GM19238 (cell line): Measurements from ENCODE around the gene EEFSEC.

Experiments
- DNase-seq: peaks from one replicate; pipeline ENCODE4 v3.0.0; 2011; ENCODE audit warnings: low spot score; ENCODE audit not compliant: insufficient read length

Gene EEFSEC

DNA sequence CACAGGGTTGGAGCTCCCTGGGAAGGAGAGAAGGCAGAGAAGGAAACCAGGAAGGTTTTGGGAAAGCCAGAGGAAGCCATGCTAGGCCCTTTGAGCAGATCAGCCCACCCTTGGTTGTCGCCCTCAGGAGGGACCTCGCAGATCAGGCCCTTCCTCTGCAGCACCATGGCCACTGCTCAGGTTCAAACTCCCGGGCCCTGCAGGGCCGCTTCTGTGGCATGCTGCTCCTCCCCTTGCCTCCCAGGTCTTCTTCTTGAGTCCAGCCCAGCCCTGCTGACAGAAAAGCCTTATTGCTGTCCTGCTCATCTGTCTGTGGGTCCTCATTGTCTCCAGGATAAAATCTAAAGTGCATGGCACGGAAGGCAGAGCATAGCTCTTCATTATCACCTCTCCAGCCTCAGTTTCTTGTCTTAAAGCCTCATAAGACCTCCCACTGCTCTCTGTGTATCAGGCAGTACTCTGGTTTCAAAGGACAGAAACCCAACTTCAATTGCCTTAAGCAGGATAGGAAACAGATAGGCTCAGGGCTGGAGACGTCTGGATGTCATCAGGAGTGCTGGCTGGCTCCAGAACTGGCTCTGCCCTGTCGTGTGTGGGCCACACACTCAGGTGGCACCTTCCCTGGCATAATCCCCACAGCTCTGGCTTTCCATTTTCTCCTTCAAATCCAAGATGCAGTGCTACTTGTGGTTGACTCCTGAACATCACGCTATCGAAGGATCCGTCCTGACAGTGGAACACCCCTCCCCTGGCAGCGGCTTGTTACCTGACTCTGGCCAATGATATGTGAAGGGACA, 118.5 kb downstream of the EEFSEC start:
- no peak for DNase-seq

DNA sequence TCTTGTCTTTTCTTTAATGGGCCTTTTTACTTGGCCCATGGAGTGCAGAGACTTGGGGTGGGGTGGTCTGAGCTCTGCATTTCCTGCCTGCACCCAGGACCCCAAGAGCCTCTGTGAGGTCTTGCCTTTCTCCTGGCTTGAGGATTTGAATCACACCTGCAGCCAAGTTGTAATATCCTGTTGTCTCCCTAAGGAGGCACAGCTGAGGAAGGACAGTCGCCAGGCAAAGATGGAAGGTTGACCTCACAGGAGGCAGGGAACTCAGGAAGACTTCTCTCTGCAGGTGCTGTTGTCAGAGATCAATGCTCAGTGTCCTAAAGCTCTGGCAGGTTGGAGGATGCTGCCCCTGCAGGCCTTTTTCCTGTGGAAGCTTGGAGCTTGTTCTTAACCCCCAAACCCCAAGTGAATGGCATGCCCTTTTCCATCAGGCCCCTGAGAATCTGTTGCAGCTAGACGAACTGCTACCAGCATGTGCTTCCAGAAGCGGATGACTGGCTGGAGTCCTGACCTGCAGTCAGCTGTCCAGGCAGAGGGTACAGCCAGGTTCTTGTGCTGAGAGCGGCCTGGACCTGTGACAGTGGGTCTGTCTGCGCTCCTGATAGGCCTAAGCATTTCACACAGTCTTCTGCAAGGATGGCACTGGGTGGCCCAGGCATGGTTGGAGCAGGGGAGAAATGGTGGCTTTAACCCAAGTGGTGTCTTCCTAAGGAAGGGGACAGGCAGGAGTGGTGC, 120.0 kb downstream of the EEFSEC start:
- DNase-seq: no peak

DNA sequence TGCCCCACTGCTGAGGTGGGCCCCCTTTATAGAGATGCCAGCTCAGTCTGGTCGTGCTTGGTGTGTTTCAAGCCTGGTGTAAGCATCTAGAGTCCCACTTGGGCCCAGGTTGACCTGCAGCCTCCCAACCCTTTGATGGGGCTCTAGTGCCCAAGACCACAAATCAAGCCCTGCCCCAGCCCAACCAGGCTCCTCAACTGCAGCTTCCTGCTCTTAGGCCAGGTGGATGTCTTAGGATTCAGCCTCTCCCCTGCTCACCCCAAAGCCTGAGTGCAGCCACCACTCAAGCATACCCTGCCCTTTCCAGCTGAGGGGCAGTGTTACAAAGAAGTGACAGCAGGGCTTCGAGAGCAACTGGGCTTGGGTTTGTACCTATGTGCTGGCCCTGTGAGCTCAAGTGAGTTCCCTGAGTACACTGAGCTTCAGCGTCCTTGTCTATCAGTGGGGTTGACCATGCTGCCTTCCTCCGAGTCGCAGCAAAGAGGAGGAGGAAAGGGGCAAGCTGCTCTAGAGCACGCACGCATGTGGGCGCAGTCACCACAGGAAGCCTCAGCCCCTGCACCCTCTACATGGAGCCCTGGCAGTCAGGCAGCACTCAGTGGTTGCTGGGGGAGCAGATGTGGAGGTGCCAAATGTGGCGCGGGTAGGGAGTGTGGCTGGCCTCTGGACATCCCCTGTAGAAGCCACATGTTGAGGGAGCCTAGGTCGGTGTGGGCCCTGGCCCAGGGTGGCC, 120.7 kb downstream of the EEFSEC start:
- no peak for DNase-seq

DNA sequence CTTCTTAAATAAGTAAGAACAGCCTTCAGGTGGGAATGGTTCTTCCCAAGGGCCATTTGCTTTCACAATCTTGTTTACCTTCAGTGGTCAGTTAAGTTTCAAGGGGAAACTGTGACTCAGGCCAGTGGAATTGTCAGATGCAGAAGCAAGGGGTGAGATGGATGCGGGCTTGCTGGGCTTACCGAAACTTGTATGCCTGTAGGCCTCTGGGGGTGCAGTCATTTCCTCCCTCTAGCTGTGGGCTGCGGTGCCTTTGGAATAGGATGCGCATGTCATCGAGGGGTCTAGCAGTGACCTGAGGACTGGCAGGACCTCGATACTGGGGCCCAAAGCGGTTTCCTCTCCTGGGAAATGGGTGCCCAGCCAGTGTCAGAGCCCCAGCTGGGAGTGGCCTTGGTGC, 121.6 kb downstream of the EEFSEC start:
- no peak for DNase-seq

GRCh38 chr3:128275316-128276145, 122.2 kb downstream of the EEFSEC start:
- DNase-seq: no peak

DNA sequence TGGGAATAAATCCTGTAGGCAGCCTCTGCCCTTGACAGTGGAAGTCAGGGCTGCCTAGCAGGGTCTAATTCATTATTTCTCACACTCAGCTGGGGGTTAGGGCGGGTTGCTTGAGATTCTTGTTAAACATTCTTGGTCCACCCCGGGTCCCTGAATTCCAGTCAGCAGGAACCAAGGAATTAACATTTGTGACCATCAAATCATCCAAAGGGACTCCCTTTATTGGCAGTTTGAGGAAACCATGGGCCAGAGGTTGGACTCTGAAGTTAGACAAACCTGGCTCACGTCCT, 122.8 kb downstream of the EEFSEC start:
- DNase-seq: no peak

- no peak for DNase-seq
Measured at GRCh38 chr3:128276577-128277183, 123.4 kb downstream of the EEFSEC start.

GRCh38 chr3:128277378-128278069, 124.2 kb downstream of the EEFSEC start:
- DNase-seq: no peak

DNA sequence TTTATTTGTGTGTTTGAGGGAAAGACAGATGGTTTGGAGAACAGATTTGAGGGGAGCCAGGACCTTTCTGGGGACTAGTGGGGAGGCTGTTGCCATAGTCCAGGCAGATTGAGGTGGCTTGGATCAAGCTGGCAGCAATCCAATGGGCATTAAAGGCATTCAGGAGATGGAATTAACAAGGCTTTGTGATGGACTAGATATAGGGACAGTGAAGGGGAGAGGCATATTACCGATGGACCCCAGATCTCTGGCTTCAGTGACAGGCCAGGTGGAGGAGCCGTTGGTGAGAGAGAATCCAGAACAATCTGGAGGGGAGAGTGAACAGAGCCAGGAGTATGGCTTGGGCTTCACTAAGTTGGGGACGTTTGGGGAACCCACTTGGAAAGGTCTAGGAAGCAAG, 124.8 kb downstream of the EEFSEC start:
- no peak for DNase-seq

DNA sequence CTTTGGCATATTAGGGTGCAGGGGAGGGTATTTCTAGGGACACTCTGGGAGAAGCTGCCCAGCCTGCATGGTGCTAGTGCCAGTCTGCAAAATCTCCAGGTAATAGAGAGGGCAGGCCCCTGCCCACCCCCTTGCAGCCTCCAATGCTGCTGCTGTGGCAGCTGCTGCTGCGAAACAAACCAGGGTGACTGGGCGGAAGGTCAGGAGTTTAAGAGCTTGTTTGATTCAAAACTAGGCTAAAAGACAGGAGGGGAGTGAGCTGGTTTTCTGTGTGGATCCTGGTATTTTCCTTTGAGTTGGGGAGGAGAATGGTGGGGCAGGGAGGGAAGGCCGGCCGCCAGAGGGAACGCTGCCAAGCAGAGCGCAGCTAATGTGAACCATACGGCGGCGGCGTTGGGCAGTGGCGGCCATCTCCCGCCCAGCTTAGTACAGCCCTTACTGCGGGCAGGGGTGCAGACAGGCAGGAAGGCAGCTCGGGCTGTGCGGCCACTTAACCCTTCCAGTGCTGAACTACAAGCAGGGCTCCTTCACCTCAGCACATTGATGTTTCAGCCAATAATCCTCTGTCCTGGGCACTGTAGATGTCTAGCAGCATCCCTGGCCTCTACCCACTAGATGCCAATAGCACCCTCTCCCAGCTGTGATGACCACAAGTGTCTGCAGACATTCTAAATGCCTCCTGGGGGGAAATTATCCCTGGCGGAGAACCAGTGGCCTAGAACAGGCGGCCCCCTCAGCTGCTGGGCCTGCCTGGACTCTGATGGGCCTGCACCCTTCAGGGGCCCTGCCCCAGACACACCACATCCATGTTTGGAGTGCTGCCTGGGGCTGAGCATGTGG, 125.7 kb downstream of the EEFSEC start:
- DNase-seq: no peak

GRCh38 chr3:128279601-128279880, 126.3 kb downstream of the EEFSEC start:
- DNase-seq: no peak

GRCh38 chr3:128280481-128281052, 127.3 kb downstream of the EEFSEC start:
- DNase-seq: no peak

DNA sequence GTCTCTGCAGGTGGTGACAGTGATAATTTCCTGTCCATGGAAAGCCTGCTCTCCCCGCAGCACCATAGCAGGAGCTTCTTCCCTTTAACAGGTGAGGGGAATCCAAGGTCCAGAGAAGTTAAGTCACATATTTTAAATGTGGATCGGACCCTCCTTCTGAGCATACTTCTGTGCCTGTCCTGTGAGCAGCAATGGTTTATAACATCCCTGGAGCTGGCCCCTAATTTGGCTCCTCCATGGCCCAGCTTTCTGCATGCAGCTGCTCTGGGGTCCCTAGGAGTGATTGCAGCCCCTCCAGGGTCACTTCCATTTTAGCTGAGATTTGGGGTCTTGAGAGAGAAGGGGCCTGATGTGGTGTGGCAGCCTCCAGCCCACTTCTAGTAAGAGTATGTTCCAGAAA, 127.8 kb downstream of the EEFSEC start:
- DNase-seq: no peak

DNA sequence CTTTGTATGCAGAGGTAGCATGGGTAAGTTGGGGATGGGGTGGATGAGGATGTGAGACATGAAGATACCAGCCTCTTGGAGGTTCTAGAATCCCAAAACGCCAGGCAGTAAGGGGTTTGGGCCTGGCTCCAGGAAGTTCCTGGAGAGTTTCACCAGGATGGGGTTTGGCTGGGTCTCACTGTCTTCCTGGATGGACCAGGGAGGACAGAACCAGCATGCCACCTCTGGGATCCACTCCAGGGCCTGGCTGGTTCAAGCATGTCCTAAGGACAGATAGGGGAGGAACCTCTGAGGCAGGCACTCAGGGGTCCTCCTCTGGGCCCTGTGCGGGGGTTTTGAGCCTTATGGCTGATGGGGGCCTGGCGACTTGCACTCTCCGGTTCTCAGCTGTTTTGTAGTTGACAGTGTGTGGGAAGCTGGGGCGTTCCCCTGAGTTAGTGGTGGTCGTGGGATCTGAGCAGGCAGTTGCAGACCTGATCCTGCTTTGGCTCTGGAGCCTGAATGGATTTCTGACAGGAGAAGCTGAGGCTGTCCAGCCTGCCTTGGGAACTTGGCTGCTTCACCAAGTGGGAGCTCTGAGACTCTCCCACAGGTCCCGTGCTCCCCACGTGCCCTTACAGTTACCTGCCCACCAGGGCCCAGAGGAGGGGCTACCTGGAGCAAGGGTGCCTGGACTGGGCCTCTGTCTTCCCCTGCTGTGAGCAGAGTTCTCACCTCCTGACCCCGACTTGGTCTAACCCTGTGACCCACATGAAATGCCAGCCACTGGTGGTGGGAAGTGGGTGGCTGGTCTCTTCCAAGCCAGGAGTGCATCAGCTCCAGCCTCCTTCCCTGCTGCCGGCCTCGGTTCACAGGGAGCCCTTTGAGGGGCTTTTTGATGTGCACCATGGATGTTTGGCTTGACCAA, 128.4 kb downstream of the EEFSEC start:
- no peak for DNase-seq

DNA sequence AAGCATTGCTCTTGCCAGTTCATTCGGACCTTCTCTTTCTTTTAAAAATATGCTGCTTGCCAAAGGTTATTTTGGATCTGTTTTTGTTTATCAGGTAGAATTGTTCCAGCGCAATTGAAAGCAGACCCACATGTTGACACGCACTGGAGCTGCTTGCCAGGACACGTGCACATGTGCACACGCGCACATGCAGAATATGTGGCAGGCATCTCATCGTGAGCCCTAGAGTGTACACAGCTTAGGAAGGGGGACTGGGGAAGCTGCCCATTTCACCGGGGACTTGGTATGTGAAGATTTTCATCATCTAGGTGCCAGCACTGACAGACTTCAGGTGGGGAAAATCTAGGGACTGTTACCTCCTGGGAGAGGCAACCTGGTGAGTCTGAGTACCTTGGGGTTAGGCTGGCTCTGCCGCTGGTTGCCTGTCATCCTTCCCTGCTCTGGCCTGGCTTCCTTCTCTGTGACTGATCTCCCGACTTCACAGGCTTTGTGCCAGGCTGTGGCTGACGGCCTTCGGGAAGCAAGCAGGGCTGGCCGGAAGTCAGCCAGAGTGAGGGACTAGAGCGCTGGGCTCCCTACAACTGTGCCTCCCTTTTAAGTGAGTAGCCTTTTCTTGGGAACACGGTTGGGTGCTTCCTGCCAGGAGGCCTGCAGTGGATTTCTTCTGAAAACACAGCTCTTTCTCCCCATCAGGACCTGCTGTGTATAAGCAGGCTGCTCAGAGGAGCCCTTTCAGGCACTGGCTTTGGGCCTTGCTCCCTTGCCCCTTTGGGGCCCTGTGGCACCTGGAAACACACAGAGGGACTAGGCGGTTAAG, 129.3 kb downstream of the EEFSEC start:
- no peak for DNase-seq

GRCh38 chr3:128283421-128283820, 130.1 kb downstream of the EEFSEC start:
- no peak for DNase-seq
